Stimulated activated CD4-positive, alpha-beta T cell treated with anti-CD3 and anti-CD28 coated beads, TNF-alpha, amount 100 ng/mL, for 48 hours (primary cell): ENCODE measurements around the gene PTK6.
A peak's percentile ranks its signal among the peaks of the same experiment; 100 is the strongest.
"Not testable (repeated sequence)": the region's sequence is repeated elsewhere in the genome, so short reads cannot be mapped to it uniquely, and the experiment has no call there.

Experiments used
- DNase-seq, 3 donors: peaks; one replicate each; pipeline ENCODE4 v3.0.0-alpha.2; 2020; ENCODE audit warnings: low read depth in 3 of 3

The PTK6 gene

DNA sequence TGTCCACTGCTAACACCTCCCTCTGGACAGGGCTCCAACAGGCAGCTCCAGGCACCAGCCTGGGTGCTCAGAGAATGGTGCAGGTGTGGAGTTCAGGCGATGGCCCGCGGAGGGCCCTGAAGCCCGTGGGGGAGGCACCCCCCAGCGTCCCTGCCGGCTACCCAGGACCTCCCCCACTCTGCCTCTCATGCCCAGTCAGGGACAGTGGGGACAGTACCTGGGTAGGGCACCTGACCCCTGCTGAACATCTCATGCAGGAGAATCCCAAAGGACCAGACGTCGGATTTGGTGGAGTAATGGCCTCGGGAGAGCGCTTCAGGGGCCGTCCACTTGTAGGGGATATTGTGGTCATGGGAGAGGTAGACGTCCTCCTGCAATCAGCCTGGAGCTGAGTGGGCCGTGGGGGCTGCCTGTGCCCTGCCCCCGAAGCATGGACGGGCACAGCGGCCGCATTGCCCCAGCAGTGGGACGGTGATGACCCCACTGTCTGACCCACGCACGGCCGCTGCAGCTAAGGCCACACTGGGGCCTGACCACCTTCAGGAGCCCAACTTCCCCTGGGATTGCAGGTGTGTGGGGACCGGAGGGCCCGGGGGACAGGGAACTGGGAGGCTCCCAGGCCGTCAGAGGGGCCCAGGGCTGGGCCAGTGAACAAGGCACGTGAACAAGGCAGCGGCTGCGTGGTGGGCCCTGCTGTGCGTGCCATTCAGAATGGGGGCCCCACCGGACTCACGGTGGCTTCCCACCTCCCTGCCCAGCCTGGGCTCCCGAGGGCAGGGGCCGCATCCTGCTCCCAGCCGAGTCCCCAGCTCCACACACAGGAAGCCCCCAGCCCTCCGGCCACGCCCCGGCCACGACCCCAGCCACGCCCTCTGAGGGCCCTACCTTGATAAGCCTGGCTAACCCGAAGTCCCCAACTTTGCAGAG is 7.1 kb downstream of the PTK6 start:
- no peak for DNase-seq

DNA sequence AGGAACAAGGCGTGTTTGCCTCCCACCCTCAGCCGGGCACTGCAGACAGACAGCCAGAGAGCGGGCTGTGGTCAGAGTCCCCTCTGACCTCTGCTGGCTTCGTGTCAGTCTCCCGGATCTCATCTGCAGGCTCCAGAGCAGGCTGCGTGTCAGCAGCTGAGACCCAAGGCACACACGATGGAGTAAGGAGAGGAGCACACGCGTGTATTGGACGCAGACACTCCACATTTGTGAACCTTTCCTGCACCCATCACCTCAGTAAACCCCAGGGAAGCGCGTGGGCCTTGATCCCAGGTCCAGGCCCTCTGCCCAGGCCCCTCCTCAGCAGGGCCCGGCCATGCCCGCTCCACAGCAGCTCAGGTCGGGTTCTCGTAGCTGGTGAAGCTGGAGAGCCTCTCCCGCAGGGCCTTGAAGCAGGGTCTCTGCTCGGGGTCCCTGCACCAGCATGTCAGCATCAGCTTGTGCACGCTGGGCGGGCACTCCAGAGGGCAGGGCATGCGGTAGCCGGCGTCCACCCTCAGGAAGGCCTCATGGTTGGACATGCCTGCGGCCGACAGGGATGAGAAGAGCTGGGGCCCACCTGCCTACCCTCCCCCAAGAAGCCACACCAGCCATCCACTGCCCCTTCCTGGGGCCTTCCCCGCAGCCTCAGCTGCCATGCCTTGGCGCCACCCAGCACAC is 7.9 kb downstream of the PTK6 start:
- DNase-seq = no peak

- DNase-seq = no peak
Observed at GRCh38 chr20:63527184-63527583, 10.0 kb downstream of the PTK6 start.

DNA sequence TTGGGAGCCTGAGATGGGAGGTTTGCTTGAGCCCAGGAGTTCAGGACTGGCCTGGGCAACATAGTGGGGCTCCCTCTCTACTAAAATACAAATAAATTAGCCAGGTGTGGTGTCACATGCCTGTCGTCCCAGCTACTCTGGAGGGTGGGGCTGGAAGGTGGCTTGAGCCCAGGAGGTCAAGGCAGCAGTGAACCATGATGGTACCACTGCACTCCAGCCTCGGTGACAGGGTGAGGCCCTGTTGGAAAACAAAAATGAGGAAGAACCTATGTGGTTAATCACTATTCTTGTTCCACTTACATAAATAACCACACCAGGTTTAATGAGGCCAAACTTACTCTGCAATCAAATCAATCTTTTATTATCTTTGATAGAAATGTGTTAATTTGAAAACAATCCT is 11.2 kb downstream of the PTK6 start:
- no peak for DNase-seq

DNA sequence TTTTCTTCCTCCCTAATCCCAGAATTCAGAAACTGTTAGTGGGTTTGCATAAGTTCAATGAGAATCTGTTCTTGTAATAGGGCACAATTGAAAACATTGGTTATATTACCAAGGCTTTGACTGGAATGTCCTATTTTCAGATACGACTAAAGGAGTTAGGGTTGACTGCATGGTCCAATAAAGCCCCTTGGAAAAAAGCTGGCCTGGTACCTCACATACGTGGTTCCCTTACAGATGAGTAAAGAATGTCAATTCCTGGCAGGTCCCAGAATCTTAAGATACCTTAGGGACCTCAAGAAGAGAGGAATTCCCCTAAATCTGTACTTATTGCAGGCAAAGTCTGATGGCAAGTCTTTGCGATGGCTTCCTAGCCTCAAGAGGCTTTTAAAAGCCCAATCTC is 12.0 kb downstream of the PTK6 start:
- DNase-seq = no peak

- no peak for DNase-seq
Observed at GRCh38 chr20:63522981-63523611, 14.1 kb downstream of the PTK6 start.

- no peak for DNase-seq
Observed at GRCh38 chr20:63522091-63522868, 14.9 kb downstream of the PTK6 start.

DNA sequence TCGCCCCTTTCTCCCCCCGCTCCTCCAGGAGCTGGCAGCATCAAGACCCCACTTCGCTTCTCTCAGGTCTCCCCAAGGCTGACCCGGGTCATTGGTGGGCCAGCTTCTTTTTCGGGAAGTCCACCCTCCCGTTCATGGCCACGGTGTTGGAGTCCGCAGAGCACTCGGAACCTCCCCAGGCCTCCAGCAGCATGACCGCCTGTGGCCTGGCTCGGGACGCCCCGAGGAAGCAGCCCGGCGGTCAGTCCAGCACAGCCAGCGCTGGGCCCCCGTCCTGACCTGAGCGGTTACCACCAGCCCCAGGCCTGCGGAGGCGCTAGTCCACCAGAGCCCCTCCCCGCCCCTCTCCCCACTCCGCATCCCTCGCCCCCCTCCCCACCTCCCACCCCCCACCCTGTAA is 15.6 kb downstream of the PTK6 start:
- no peak for DNase-seq

- peak; percentile 39 to 68 (median 57) for DNase-seq
Observed at GRCh38 chr20:63520934-63521601, 16.1 kb downstream of the PTK6 start.

DNA sequence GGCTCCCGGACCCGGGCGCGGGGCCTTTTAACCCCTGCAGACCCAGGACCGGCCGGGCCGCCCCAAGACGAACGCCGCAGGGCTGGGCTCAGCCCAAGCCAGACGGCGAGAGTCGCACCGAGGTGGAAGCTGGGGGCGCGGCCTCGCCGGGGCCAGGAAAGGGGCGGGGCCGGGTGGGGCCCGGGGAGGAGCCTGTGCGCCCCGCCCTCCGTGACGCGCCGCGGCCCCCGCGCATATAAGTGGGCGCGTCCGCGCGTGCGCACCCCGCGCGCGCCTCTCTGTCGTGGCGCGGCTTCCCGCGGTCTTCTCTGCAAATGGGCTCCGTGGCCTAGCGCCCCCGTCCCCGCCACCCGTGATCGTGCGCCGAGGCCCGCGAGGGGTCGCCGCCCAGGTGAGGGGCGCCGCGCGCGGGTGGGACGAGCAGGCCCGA is 16.7 kb downstream of the PTK6 start, which contains the start of gene PPDPF:
TSS of gene PPDPF (plus strand) at position 262 of the 430 bp plus-strand sequence. CDS start 544 bp downstream, outside the sequence.
- peak; percentile 69 to 79 (median 70) for DNase-seq

- peak in 2 of 3 donors; percentile 35 to 50 for DNase-seq
Observed at GRCh38 chr20:63519668-63520503, 17.3 kb downstream of the PTK6 start.

- DNase-seq = no peak
Observed at GRCh38 chr20:63518946-63519667, 18.1 kb downstream of the PTK6 start.

- no peak for DNase-seq
Observed at GRCh38 chr20:63518351-63518861, 18.8 kb downstream of the PTK6 start.

GRCh38 chr20:63517376-63518309 is 19.5 kb downstream of the PTK6 start:
- DNase-seq = no peak

DNA sequence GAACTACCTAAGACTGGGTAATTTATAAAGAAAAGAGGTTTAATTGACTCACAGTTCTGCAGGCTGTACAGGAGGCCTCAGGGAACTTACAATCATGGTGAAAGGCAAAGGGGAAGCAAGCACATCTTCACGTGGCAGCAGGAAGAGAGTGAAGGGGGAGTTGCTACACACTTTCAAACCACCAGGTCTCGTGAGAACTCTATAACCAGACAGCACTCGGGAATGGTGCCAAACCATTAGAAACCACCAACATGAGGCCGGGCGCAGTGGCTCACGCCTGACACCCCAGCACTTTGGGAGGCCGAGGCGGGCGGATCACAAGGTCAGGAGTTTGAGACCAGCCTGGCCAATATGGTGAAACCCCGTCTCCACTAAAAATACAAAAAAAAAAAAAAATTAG is 22.7 kb downstream of the PTK6 start:
- not testable (repeated sequence) for DNase-seq

GRCh38 chr20:63513207-63513606 is 24.0 kb downstream of the PTK6 start:
- DNase-seq = no peak

- DNase-seq = no peak
Observed at GRCh38 chr20:63509088-63509564, 28.1 kb downstream of the PTK6 start.
